DND-41 (cell line): ENCODE measurements around the gene CFAP90.

Source experiments
- CTCF ChIP-seq: IDR thresholded peaks from 2 replicates; pipeline ENCODE4 v1.5.1; 2012; ENCODE audit warnings: borderline replicate concordance, low read length, moderate library complexity, mild to moderate bottlenecking; ENCODE audit not compliant: poor library complexity, severe bottlenecking; ENCODE audit errors: extremely low read depth
- EZH2 ChIP-seq: IDR thresholded peaks from 3 replicates; pipeline ENCODE4 v1.6.1; 2012; ENCODE audit warnings: borderline replicate concordance, low read depth, mild to moderate bottlenecking, moderate library complexity, low read length, inconsistent platforms; ENCODE audit not compliant: severe bottlenecking

- TF ChIP-seq CTCF = peak; percentile 65
- no peak for TF ChIP-seq EZH2
These were observed 36.0 kb upstream of the CFAP90 start for GRCh38 chr5:7886849-7887475.
